CD4-positive, alpha-beta T cell treated with Interleukin-6 at 100 ng/mL for 8 hours (primary cell): ENCODE measurements around the gene LHFPL4.
"Not testable (repeated sequence)": the region's sequence is repeated elsewhere in the genome, so short reads cannot be mapped to it uniquely, and the experiment has no call there.

Source experiments
- DNase-seq: peaks from one replicate; pipeline ENCODE4 v3.0.0-alpha.2; 2020; ENCODE audit warnings: mixed read lengths, low spot score

Gene LHFPL4

GRCh38 chr3:9553021-9553947 is at the start of gene LHFPL4:
Gene LHFPL4 (minus strand): TSS chr3:9553822. CDS start chr3:9552679, 1,143 bp downstream.
- no peak for DNase-seq

GRCh38 chr3:9602620-9603019 is 49.0 kb upstream of the LHFPL4 start:
- DNase-seq = no peak

GRCh38 chr3:9601006-9601581 is 47.5 kb upstream of the LHFPL4 start:
- DNase-seq = not testable (repeated sequence)

DNA sequence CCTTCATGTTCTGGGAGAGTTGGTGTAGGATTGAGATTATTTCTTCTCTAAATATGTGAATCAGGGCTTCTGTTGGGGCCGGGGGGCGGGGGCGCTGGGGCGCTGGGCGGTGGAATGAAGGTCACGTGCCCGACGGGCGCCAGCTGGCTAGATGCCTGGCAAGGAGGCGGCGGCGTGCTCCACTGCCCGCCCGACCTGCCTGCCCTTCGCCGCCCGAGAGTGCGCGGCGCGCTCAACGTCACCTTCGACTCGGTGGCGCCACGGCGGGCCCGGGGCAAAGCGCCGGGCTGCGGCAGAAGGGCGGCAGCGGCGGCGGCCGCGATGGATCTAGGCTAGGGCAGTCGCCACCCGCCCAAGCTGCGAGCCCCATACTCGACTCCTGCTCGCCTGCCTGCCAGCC is 47.0 kb upstream of the LHFPL4 start:
- DNase-seq = no peak

- no peak for DNase-seq
Observed at GRCh38 chr3:9598783-9599387, 45.3 kb upstream of the LHFPL4 start.

DNA sequence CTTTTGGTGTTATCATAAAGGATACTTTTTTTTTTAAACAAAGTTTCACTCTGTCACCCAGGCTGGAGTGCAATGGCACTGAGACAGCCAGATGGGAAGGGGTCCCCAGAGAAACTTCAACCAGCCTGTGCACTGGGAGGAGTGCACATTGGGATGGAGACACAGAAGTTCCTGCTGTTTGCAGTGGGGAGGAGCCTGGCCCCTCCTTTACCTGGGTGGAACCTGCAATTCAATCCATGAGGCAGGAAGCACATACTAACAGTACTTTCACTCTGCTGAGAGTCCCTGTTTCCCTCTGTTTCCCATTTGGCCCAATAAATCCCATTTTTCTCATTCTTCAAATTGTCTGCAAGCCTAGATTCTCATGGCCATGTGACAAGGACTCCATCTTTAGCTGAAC is 42.3 kb upstream of the LHFPL4 start:
- no peak for DNase-seq

DNA sequence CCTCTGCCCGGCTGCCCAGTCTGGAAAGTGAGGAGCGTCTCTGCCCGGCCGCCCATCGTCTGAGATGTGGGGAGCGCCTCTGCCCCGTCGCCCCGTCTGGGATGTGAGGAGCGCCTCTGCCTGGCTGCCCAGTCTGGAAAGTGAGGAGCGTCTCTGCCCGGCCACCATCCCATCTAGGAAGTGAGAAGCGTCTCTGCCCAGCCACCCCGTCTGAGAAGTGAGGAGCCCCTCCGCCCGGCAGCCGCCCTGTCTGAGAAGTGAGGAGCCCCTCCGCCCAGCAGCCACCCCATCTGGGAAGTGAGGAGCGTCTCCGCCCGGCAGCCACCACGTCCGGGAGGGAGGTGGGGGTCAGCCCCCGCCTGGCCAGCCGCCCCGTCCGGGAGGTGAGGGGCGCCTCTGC is 38.2 kb upstream of the LHFPL4 start:
- not testable (repeated sequence) for DNase-seq

DNA sequence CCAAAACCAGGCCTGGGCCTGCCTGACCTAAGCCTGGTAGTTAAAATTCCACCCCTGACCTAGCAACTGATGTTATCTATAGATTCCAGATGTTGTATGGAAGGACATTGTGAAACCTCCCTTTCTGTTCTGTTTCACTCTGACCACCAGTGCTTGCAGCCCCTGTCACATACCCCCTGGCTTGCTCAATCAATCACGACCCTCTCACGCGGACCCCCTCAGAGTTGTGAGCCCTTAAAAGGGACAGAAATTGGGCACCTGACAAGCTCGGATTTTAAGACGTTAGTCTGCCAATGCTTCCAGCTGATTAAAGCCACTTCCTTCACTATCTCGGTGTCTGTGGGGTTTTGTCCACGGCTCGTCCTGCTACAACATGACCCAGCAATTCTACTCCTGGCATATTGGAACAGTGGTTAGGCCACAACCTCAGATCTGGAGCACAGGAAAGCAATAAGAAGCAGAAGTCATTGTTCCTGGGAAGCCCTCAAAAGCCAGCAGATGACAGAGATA is 36.7 kb upstream of the LHFPL4 start:
- DNase-seq = no peak

GRCh38 chr3:9583792-9584191 is 30.2 kb upstream of the LHFPL4 start:
- no peak for DNase-seq

- DNase-seq = no peak
Observed at GRCh38 chr3:9583371-9583770, 29.7 kb upstream of the LHFPL4 start.

- no peak for DNase-seq
Observed at GRCh38 chr3:9582332-9582731, 28.7 kb upstream of the LHFPL4 start.

- DNase-seq = no peak
Observed at GRCh38 chr3:9581742-9582141, 28.1 kb upstream of the LHFPL4 start.

- no peak for DNase-seq
Observed at GRCh38 chr3:9569054-9569453, 15.4 kb upstream of the LHFPL4 start.

DNA sequence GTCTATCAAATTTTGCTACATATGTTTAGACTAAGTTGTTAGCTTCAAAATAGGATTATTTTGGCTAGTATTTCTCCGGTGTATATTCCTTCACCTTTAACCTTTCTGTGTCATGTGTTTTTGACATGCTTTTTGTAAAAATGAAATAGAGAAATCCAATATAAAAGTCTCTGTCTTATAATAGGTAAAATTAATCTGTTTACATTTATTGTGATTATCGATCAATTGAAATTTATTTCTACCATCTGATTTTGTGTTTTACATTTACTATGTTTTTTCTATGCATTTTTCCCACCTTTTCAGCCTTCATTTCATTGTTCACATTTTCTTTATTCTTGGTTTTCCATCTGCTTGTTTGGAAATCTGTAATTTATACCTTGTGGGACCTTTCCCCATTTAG is 11.7 kb upstream of the LHFPL4 start:
- DNase-seq = no peak

DNA sequence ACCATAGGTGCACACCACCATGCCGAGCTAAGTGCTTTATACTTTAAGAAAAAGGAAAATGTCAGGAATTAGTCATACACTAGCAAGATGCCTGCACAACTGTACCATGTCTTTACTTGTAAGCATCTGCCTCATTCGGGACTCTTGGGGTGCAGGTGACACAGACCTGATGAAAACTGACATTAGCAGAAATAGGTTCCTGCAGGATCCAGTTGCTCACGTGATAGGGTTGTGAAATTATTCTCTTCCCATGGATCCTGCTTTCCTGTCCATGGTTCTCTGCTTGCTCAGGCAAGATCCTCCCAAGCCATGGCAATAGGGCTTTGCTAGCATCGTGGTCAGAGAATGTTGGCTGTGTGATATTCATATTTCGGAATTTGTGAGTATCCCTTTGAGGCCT is 10.2 kb upstream of the LHFPL4 start:
- DNase-seq = no peak

DNA sequence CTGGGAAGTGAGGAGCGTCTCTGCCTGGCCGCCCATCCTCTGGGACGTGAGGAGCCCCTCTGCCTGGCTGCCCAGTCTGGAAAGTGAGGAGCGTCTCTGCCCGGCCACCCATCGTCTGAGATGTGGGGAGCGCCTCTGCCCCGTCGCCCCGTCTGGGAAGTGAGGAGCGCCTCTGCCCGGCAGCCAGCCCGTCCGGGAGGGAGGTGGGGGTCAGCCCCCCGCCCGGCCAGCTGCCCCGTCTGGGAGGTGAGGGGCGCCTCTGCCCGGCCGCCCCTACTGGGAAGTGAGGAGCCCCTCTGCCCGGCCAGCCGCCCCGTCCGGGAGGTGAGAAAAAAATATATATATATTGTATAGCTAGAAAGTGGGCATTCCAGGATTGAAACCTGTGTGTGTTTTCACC is 6.4 kb upstream of the LHFPL4 start:
- not testable (repeated sequence) for DNase-seq

GRCh38 chr3:9553948-9554513 is 409 bp upstream of the LHFPL4 start:
- DNase-seq = no peak

DNA sequence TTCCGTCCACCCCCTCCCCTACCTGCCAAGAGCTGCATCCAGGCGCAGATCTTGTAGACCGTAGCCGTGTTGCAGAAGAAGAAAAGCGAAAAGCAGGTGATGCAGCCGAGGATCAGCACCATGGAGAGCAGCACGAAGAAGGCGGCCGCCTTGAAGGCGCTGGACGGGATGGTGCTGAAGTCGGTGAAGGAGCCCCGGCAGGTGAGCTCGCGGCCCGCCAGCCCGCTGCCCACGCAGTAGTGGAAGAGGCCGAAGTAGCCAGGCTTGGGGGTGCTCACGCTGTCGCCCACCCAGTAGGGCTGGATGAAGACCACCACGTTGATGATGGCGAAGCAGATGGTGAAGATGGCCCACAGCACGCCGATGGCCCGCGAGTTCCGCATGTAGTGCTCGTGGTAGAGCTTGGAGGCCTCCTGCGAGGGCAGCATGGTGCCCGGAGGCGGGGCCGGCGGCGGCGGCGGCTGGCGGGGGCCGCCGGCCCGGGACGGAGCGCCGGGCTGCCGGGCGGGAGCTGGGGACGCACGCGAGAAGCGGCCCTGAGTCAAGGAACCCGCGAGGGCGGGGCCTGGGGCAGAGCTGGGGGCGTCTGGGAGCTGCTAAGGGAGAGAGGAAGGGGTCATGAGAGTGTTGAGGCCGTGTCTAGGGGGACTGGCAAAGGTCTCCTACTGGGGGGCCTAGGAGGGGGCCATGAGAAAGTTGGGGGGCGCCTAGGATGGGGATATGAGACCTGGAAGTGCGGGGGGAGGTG is 1.2 kb downstream of the LHFPL4 start:
- no peak for DNase-seq

GRCh38 chr3:9550999-9551398 is 2.6 kb downstream of the LHFPL4 start:
- no peak for DNase-seq

GRCh38 chr3:9549600-9549999 is 4.0 kb downstream of the LHFPL4 start:
- DNase-seq = no peak

- no peak for DNase-seq
Observed at GRCh38 chr3:9548991-9549390, 4.6 kb downstream of the LHFPL4 start.

- no peak for DNase-seq
Observed at GRCh38 chr3:9542182-9542581, 11.4 kb downstream of the LHFPL4 start.
